RWPE2 (cell line): ENCODE data around the gene CDC73.

Source experiments
- ATAC-seq: fragments of 200-7000 bp; cut with Tn5 transposase; 3 replicates; pipeline ENCODE4 v1.9.1; 2021; ENCODE audit warnings: low read depth
- DNase-seq: peaks from one replicate; pipeline ENCODE4 v3.0.0-alpha.2; 2020; ENCODE audit warnings: low spot score
- H3K27ac ChIP-seq: fragments of 450-650 bp; 2 replicates; pipeline ENCODE4 v1.5.1; 2017; ENCODE audit warnings: mild to moderate bottlenecking; ENCODE audit not compliant: poor library complexity, severe bottlenecking
- H3K27me3 ChIP-seq: fragments of 250-450 bp; sonication (Bioruptor Pico); 2 replicates; pipeline ENCODE4 v1.5.1; 2021; ENCODE audit warnings: mild to moderate bottlenecking, moderate library complexity; ENCODE audit not compliant: insufficient read depth, poor library complexity, severe bottlenecking
- H3K36me3 ChIP-seq: fragments of 250-450 bp; sonication (Bioruptor Pico); 2 replicates; pipeline ENCODE4 v1.5.1; 2020; ENCODE audit warnings: low read depth, mild to moderate bottlenecking, moderate library complexity
- H3K4me1 ChIP-seq: fragments of 250-450 bp; sonication (Bioruptor Pico); 2 replicates; pipeline ENCODE4 v1.5.1; 2021; ENCODE audit warnings: mild to moderate bottlenecking, moderate library complexity; ENCODE audit not compliant: insufficient read depth, poor library complexity, severe bottlenecking
- H3K4me3 ChIP-seq: fragments of 250-450 bp; sonication (Bioruptor Pico); 2 replicates; pipeline ENCODE4 v1.5.1; 2021; ENCODE audit warnings: mild to moderate bottlenecking, moderate library complexity; ENCODE audit not compliant: severe bottlenecking
- H3K9me3 ChIP-seq: fragments of 250-450 bp; sonication (Bioruptor Pico); 2 replicates; pipeline ENCODE4 v1.5.1; 2021; ENCODE audit warnings: mild to moderate bottlenecking, moderate library complexity; ENCODE audit not compliant: severe bottlenecking
- CTCF ChIP-seq: fragments of 450-650 bp; IDR thresholded peaks from one replicate; pipeline ENCODE4 v1.5.1; 2017; ENCODE audit warnings: mild to moderate bottlenecking, moderate library complexity; ENCODE audit not compliant: poor library complexity, severe bottlenecking

Gene CDC73

GRCh38 chr1:193142409-193142808, 20.6 kb downstream of the CDC73 start:
- Histone ChIP-seq H3K36me3 (peaks cover 84% of the 10 kb centered on the region), H3K27me3 (no peaks in the 10 kb centered on the region), H3K27ac (no peak overlapping the region), H3K4me1 (no peaks in the 10 kb centered on the region), H3K4me3 (no peak overlapping the region), H3K9me3 (no peaks in the 10 kb centered on the region)
- TF ChIP-seq CTCF = no peak
- DNase-seq (no peak), ATAC-seq (no peak)

- Histone ChIP-seq H3K4me1 (no peaks in the 10 kb centered on the region), H3K27me3 (no peaks in the 10 kb centered on the region), H3K4me3 (no peak overlapping the region), H3K27ac (no peak overlapping the region), H3K9me3 (no peaks in the 10 kb centered on the region), H3K36me3 (peaks cover 82% of the 10 kb centered on the region)
- DNase-seq (no peak), ATAC-seq (no peak)
- peak; percentile 57 for TF ChIP-seq CTCF
Observed at GRCh38 chr1:193143285-193143684, 21.5 kb downstream of the CDC73 start.

- no peak for TF ChIP-seq CTCF
- no peaks in the 10 kb centered on the region for H3K4me1 ChIP-seq
- no peak overlapping the region for H3K4me3 ChIP-seq
- no peaks in the 10 kb centered on the region for H3K27me3 ChIP-seq
- DNase-seq (no peak), ATAC-seq (no peak)
- H3K9me3 ChIP-seq = no peaks in the 10 kb centered on the region
- peaks cover 81% of the 10 kb centered on the region for H3K36me3 ChIP-seq
- no peak overlapping the region for H3K27ac ChIP-seq
Observed at GRCh38 chr1:193144361-193144938, 22.6 kb downstream of the CDC73 start.

GRCh38 chr1:193144999-193145398, 23.2 kb downstream of the CDC73 start:
- Histone ChIP-seq H3K27me3 (no peaks in the 10 kb centered on the region), H3K4me1 (no peaks in the 10 kb centered on the region), H3K36me3 (peaks cover 81% of the 10 kb centered on the region), H3K4me3 (no peak overlapping the region), H3K9me3 (no peaks in the 10 kb centered on the region), H3K27ac (no peak overlapping the region)
- ATAC-seq (no peak), DNase-seq (no peak)
- TF ChIP-seq CTCF = no peak

- H3K36me3 ChIP-seq = peaks cover 69% of the 10 kb centered on the region
- H3K27ac ChIP-seq = no peak overlapping the region
- DNase-seq (no peak), ATAC-seq (no peak)
- H3K4me3 ChIP-seq = no peak overlapping the region
- H3K4me1 ChIP-seq = peaks cover 5% of the 10 kb centered on the region
- TF ChIP-seq CTCF = no peak
- no peaks in the 10 kb centered on the region for H3K27me3 ChIP-seq
- H3K9me3 ChIP-seq = no peaks in the 10 kb centered on the region
Observed at GRCh38 chr1:193156117-193156821, 34.4 kb downstream of the CDC73 start.
